ENCODE results near the gene TUFM.
A peak's percentile ranks its signal among the peaks of the same experiment; 100 is the strongest.
"Not testable (repeated sequence)": the region's sequence is repeated elsewhere in the genome, so short reads cannot be mapped to it uniquely, and the experiment has no call there.

The TUFM gene

DNA sequence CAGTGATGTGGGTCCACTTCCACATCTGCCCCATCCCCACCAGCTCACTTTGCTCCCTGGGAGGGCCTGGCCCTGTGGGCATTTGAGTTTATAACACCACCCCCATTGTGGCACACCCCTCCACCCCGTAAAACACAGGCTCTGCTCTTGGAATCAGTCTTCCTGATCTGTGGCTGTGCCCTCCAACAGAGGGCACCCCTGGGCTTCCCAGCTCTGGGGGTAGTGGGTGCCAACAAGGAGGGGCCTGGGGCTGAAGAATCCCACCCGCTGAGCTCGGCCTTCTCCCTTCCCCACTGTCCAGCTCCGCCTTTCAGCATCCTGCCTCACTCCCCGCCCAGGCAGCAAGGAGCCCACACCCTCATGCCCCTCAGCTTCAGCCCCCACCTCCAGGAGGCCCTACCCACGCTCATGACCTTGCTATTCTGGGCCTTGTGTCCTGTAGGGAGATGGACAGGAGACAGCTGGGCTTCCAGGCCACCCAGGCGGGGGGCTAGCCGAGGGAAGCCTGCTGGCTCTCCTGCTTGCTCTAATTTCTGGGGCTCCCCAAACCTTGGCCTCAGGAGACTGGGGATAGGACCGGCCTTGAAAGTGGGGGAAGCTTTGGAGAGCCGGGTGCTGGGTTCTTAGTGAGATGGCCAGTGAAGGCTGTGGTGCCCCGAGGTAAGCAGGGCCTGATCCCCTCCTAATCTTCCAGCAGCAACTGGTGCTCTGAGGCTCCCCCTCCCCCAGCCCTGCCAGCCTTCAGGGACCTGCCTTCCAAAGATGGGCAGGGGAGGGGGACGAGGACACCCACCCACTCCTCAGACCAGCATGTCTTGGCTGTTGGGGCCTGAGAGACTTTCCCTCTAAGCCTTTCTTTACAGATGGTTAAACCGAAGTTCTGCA is 29.2 kb upstream of the TUFM start:
- DNase-seq (ENCODE audit: low read depth in 2 of 2, low spot score in 1 of 2): no peak

GRCh38 chr16:28874406-28874805 is 28.3 kb upstream of the TUFM start:
- no peak for DNase-seq (ENCODE audit: low read depth in 2 of 2, low spot score in 1 of 2)

DNA sequence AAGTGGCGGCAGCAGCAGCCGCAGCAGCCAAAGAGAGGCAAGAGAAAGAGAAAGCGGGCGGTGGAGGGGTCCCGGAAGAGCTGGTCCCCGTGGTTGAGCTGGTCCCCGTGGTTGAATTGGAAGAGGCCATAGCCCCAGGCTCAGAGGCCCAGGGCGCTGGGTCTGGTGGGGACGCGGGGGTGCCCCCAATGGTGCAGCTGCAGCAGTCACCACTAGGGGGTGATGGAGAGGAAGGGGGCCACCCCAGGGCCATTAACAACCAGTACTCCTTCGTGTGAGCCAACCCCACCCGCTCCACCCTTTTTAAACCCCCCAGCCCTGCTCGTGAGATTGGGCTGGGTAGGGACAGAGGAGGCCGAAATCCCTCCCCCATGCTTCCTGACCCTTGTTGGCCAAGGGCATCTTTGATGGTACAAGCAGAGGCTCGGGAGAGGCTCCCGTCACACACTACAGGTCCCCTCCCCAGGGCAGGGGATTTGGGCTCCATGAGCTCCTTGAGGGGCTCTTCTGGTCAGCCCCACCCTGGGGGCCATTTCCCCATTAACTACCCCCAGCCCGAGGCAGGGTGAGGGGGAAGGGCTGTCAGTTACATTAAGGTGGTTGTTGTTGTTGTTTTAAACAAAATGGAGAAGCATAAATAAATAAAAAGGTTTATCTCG is 27.5 kb upstream of the TUFM start:
- peak; percentile 22 to 25 for DNase-seq (ENCODE audit: low read depth in 2 of 2, low spot score in 1 of 2)

DNA sequence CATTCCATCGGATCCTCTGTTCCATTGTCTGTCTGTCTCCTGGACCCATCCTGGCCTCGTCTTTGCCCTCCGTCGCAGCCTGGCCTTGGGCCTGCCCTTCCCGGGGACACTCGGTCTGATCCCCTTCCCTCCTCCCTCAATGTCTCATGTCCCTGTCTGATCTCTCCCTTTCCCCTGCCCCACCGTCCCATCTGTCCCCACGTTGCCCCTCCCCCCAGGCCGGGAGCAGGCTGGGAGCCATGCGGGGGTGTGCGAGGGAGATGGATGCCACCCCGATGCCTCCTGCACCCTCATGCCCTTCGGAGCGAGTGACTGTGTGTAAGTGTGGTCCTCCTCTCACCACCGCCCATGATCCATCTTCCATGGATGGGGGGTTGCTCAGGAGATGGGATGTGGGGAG is 26.8 kb upstream of the TUFM start:
- DNase-seq (ENCODE audit: low read depth in 2 of 2, low spot score in 1 of 2): no peak

- DNase-seq (ENCODE audit: low read depth in 2 of 2, low spot score in 1 of 2): no peak
These were observed 23.1 kb upstream of the TUFM start for GRCh38 chr16:28869201-28869600.

GRCh38 chr16:28867646-28868045 is 21.5 kb upstream of the TUFM start:
- DNase-seq (ENCODE audit: low read depth in 2 of 2, low spot score in 1 of 2): not testable (repeated sequence)

DNA sequence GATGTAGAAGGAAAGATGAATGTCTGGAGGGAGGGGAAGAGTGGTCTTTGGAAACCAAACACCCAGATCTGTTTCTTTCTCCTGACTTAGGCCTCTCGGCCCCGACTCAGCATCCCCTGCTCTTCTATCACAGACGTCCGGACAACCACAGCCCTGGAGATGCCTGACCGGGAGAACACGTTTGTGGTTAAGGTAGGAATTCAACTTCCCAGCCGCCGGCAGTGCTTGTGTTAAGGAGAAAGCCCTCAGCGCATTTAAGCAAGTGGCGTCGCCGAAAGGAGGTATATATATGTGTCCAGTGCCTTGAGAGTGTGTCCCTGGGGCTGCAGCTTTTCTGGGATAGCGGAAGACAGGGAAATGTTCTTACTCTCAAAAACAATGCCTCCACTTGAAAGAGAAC is 21.1 kb upstream of the TUFM start:
- no peak for DNase-seq (ENCODE audit: low read depth in 2 of 2, low spot score in 1 of 2)

DNA sequence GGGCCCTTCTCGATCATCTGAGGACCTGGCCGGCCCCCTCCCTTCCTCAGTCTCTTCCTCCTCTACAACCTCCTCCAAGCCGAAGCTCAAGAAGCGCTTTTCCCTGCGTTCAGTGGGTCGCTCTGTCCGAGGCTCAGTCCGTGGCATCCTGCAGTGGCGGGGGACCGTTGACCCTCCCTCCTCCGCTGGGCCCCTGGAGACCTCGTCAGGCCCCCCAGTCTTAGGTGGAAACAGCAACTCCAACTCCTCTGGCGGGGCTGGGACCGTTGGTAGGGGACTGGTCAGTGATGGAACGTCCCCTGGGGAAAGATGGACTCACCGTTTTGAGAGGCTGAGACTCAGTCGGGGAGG is 20.3 kb upstream of the TUFM start:
- no peak for DNase-seq (ENCODE audit: low read depth in 2 of 2, low spot score in 1 of 2)

- DNase-seq (ENCODE audit: low read depth in 2 of 2, low spot score in 1 of 2): no peak
These were observed 19.7 kb upstream of the TUFM start for GRCh38 chr16:28865722-28866453.

- no peak for DNase-seq (ENCODE audit: low read depth in 2 of 2, low spot score in 1 of 2)
These were observed 19.0 kb upstream of the TUFM start for GRCh38 chr16:28865001-28865688.

DNA sequence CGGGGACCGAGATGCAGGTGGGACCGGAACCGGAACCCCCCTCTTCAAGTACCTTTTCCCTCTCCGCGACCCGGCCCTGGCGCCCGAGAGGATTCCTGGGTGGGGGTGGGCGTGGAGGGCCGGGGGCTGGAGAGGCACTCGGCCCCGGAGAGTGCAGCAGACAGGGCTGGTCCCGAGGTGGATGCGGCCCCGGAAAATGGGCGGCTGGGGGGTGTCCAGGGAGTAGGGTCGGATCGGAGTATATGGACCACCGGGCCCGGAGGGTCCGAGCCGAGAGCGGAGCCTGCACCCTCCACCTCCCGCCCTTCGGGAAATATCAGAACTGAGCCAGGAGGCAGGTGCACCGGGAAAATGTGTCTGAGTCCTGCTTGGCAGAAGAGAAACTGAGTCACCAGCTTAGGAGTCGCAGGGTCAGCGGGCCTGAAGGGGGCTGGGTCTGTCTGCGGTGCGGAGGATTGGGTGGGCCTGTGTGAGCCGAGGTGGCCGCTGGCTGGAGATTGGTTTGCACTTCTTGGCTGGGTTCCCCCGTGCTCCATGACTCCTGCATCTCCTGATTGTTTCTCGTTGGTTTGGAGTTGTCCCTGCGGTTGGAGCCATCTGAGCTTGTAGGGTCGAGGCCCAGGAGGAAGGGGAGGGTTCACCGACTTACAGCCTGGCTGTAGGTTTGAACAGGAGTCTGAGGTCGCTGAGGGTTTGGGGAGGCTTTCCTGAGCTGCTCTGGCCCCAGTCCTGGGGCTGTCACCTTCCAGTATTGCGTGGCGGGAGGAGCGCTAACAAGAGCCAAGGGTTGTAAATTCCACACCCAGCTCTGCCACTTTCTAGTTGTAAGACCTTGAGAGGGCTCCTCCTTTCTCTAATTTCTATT is 18.0 kb upstream of the TUFM start:
- DNase-seq (ENCODE audit: low read depth in 2 of 2, low spot score in 1 of 2): no peak

- DNase-seq (ENCODE audit: low read depth in 2 of 2, low spot score in 1 of 2): no peak
These were observed 13.2 kb upstream of the TUFM start for GRCh38 chr16:28859326-28859725.

GRCh38 chr16:28858421-28858820 is 12.3 kb upstream of the TUFM start:
- DNase-seq (ENCODE audit: low read depth in 2 of 2, low spot score in 1 of 2): no peak

- DNase-seq (ENCODE audit: low read depth in 2 of 2, low spot score in 1 of 2): no peak
These were observed 755 bp upstream of the TUFM start for GRCh38 chr16:28846933-28847273.

- DNase-seq (ENCODE audit: low read depth in 2 of 2, low spot score in 1 of 2): no peak
These were observed 428 bp downstream of the TUFM start for GRCh38 chr16:28845761-28846079.

DNA sequence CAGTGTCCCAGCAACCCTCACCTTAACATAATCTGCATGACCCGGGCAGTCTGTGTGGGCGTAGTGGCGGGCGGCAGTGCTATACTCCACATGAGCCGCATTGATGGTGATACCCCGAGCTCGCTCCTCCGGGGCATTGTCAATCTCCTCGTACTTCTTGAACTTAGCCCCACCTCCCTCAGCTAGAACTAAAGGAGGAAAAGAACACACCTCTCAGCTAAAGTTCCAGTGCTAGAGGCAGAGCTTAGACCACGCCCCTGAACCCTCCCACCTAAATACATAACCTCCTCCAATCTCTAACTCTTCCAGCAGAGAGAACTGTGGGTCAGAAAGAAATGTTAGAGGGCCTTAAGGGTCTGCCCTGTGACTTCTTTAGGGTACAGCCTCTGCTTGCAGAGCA is 855 bp downstream of the TUFM start:
- no peak for DNase-seq (ENCODE audit: low read depth in 2 of 2, low spot score in 1 of 2)

DNA sequence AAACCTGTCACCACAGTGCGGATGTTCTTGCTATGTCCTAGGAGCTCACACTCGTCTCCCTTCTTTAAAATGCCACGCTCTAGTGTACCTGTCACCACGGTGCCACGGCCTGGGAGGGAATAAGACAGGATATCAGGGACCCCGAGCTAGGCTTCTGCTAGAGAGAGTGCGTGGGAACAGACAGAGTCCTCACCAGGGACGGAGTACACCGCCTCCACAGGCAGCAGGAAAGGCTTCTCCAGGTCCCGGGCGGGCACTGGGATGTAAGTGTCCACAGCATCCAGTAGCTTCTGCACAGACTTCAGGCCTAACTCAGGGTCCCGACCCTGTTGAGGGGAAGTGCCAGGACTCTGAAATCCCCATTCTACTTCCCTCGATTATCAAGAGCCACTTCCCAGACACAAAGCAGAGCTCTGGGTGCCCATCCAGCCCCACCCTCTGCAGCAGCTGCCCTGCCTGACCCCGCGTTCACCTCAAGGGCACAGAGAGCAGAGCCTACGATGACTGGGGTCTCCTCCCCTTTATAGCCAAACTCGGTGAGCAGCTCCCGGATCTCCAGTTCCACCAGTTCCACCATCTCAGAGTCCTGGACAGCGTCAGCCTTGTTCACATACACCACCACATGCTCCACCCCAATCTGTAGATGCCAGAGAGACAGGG is 1.8 kb downstream of the TUFM start:
- DNase-seq (ENCODE audit: low read depth in 2 of 2, low spot score in 1 of 2): no peak

DNA sequence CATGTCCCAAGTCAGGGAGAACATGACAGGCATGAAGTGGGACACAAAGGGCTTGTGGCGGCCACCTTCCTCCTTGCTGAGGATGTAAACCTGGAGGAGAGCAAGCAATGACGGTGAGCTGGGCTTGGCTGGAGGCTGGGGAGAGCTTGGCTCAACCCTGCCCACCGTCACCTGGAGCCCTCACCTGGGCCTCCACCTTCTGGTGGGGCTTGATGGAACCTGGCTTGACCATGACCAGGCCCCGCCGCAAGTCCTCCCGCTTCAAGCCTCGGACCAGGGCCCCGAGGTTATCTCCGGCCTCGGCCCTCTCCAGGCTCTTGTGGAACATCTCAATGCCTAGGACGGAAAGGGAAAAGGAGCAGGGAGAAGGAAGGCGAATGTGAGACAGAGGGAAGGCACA is 2.4 kb downstream of the TUFM start:
- no peak for DNase-seq (ENCODE audit: low read depth in 2 of 2, low spot score in 1 of 2)

- no peak for DNase-seq (ENCODE audit: low read depth in 2 of 2, low spot score in 1 of 2)
These were observed 3.5 kb downstream of the TUFM start for GRCh38 chr16:28842696-28843095.

- no peak for DNase-seq (ENCODE audit: low read depth in 2 of 2, low spot score in 1 of 2)
These were observed 6.2 kb downstream of the TUFM start for GRCh38 chr16:28839899-28840298.
